ENCODE results near the gene SSU72.
"Not testable (repeated sequence)": the region's sequence is repeated elsewhere in the genome, so short reads cannot be mapped to it uniquely, and the experiment has no call there.

Gene SSU72

GRCh38 chr1:1536019-1536937, 38.4 kb downstream of the SSU72 start:
- no peak for TF ChIP-seq CTCF (IDR thresholded peaks at IDR 0.05; ENCODE audit: extremely low read depth, insufficient read depth, missing control alignments)
- no peak for DNase-seq (ENCODE audit: low spot score)
- in situ Hi-C loops (cut with MboI; ENCODE audit: low pct_unique_long_range_greater_than_20kb, low sequenced_read_pairs, unreplicated experiment) = no loop called here

- no peak for DNase-seq (ENCODE audit: low spot score)
- TF ChIP-seq CTCF (IDR thresholded peaks at IDR 0.05; ENCODE audit: extremely low read depth, insufficient read depth, missing control alignments) = no peak
- in situ Hi-C loops (cut with MboI; ENCODE audit: low pct_unique_long_range_greater_than_20kb, low sequenced_read_pairs, unreplicated experiment) = no loop called here
Measured at GRCh38 chr1:1535201-1536018, 39.3 kb downstream of the SSU72 start.

- no peak for DNase-seq (ENCODE audit: low spot score)
- in situ Hi-C loops (cut with MboI; ENCODE audit: low pct_unique_long_range_greater_than_20kb, low sequenced_read_pairs, unreplicated experiment) = no loop called here
- TF ChIP-seq CTCF (IDR thresholded peaks at IDR 0.05; ENCODE audit: extremely low read depth, insufficient read depth, missing control alignments) = no peak
Measured at GRCh38 chr1:1534401-1535154, 40.1 kb downstream of the SSU72 start.

GRCh38 chr1:1533894-1534291, 40.8 kb downstream of the SSU72 start:
- DNase-seq (ENCODE audit: low spot score); in situ Hi-C loops (cut with MboI; ENCODE audit: low pct_unique_long_range_greater_than_20kb, low sequenced_read_pairs, unreplicated experiment): not testable (repeated sequence)

- in situ Hi-C loops (cut with MboI; ENCODE audit: low pct_unique_long_range_greater_than_20kb, low sequenced_read_pairs, unreplicated experiment); DNase-seq (ENCODE audit: low spot score): not testable (repeated sequence)
Measured at GRCh38 chr1:1533176-1533893, 41.3 kb downstream of the SSU72 start.

- TF ChIP-seq CTCF (IDR thresholded peaks at IDR 0.05; ENCODE audit: extremely low read depth, insufficient read depth, missing control alignments) = no peak
- DNase-seq (ENCODE audit: low spot score) = no peak
- in situ Hi-C loops (cut with MboI; ENCODE audit: low pct_unique_long_range_greater_than_20kb, low sequenced_read_pairs, unreplicated experiment) = no loop called here
Measured at GRCh38 chr1:1531947-1532346, 42.7 kb downstream of the SSU72 start.

GRCh38 chr1:1529936-1530335, 44.7 kb downstream of the SSU72 start:
- in situ Hi-C loops (cut with MboI; ENCODE audit: low pct_unique_long_range_greater_than_20kb, low sequenced_read_pairs, unreplicated experiment) = no loop called here
- no peak for DNase-seq (ENCODE audit: low spot score)
- no peak for TF ChIP-seq CTCF (IDR thresholded peaks at IDR 0.05; ENCODE audit: extremely low read depth, insufficient read depth, missing control alignments)

All from GM13977 (cell line).